GM12872 (cell line): Measurements from ENCODE around the gene MAGI1.

Experiments
- CTCF ChIP-seq: IDR thresholded peaks from 3 replicates; pipeline ENCODE4 v1.5.1; 2011; ENCODE audit warnings: low read depth, mild to moderate bottlenecking, low read length, moderate library complexity; ENCODE audit not compliant: insufficient read depth

Gene MAGI1

GRCh38 chr3:65466300-65466988 is 572.3 kb downstream of the MAGI1 start:
- TF ChIP-seq CTCF: no peak

GRCh38 chr3:65449841-65450428 is 588.8 kb downstream of the MAGI1 start:
- no peak for TF ChIP-seq CTCF

DNA sequence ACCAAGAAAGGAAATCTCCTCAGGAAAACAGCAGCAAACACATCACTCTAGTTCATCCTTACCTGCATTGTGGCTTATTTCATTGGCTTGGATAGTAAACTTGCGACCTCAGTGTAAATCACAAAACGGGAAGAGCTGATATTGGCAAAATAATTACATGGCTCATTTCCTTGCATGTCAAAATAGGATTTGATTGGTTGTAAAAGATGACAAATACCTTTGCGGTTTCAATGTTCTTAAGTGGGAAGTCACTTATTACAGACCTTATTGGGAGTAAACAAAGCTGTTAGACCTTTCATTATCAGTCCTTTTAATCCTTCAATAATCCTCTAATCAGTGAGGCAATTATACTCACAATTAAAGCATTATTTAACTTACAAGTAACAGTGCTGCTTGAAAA is 590.6 kb downstream of the MAGI1 start:
- no peak for TF ChIP-seq CTCF

DNA sequence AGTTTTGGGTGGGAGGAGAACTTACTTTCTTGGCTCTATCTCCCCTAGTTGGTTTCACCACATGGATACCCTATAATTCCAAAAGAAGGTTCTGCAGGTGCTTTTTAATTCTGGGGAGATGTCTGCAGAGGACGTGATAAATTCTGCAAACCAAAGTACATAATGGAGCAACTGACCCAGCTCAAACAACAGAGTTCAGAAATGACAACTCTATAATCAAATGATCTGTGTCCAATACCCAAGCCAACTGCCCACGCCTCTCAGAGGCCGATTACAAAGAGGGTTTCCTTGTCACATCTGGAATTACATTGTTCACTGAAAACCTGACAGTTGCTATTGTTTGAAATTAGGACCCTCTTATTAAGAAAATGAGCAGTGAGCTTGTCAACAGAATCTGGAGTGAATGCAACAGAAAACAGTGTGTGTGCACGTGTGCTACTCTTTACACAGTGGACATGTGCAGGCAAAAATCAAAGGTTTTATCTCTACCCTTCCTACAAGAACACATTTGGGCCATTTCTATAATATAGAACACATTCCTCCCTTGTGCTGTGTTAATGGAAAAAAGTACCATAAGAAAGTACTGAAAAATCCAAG is 593.0 kb downstream of the MAGI1 start:
- TF ChIP-seq CTCF: no peak

GRCh38 chr3:65444447-65444815 is 594.3 kb downstream of the MAGI1 start:
- no peak for TF ChIP-seq CTCF

GRCh38 chr3:65443739-65444446 is 594.8 kb downstream of the MAGI1 start:
- no peak for TF ChIP-seq CTCF

GRCh38 chr3:65439641-65440284 is 599.0 kb downstream of the MAGI1 start:
- TF ChIP-seq CTCF: peak; percentile 22; the same call in 1 of the 3 replicates
